Glomerular visceral epithelial cell (primary cell): ENCODE data around the gene RIN1.

Experiments
- DNase-seq: peaks from one replicate; pipeline ENCODE4 v3.0.0-alpha.2; 2016; ENCODE audit errors: extremely low spot score

RIN1 gene

DNA sequence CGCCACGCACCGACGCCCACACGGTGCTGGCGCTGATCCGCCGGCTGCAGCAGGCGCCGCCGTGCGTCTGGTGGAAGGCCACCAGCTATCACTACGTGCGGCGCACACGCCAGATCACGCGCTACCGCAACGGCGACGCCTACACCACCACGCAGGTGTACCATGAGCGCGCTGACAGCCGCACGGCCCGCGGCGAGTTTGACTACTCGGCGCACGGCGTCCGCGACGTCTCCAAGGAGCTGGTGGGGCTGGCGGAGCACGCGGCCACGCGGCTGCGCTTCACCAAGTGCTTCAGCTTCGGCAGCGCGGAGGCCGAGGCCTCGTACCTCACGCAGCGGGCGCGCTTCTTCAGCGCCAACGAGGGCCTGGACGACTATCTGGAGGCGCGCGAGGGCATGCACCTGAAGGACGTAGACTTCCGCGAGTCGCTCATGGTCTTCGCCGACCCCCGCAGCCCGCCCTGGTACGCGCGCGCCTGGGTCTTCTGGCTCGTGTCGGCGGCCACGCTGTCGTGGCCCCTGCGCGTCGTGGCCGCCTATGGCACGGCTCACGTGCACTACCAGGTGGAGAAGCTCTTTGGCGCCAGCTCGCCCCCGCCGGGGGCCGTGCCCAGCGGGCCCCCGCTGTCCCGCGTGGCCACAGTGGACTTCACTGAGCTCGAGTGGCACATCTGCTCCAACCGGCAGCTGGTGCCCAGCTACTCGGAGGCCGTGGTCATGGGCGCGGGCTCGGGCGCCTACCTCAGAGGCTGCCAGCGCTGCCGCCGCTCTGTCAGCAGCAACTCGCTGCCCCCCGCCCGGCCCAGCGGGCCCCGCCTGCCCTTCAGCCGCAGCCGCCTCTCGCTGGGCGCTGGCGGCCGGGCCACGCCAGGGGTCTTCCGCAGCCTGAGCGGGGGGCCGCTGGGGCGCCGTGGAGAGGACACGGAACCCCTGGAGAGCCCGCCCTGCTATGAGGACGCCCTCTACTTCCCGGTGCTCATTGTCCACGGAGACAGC is 41.3 kb downstream of the RIN1 start:
- DNase-seq, result no peak

DNA sequence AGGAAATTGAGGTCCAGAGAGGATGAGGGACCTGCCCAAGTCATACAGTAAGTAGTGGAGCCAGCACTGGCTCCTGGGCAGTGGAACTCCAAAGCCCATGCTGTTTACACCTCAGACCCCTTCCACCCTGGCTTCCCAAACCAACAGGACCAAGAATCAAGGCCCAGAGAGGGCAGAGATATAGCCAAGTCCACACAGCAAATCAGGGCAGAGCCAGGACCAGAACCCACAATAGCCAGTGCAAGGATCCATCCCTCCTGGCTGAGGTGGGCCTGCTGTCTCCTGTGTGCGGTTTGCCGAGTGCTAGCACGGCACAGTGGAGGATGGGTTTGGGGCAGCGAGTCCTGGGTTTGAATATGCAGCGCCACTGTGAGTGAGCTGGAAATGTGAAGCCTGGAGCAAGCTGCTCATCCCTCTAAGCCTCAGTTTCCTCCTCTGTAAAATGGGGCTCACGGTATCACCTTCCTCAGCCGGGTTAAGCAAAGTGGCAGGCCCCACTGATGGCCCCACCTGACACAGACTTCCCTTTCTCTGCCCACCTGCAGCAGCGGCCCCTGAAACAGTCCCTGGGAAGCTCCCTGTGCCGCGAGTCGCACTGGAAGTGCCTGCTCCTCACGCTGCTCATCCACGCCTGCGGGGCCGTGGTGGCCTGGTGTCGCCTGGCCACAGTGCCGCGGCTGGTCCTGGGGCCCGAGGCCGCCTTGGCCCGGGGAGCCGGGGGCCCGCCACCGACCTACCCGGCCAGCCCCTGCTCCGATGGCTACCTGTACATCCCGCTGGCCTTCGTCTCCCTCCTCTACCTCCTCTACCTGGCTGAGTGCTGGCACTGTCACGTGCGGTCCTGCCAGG is 42.2 kb downstream of the RIN1 start:
- no peak for DNase-seq

DNA sequence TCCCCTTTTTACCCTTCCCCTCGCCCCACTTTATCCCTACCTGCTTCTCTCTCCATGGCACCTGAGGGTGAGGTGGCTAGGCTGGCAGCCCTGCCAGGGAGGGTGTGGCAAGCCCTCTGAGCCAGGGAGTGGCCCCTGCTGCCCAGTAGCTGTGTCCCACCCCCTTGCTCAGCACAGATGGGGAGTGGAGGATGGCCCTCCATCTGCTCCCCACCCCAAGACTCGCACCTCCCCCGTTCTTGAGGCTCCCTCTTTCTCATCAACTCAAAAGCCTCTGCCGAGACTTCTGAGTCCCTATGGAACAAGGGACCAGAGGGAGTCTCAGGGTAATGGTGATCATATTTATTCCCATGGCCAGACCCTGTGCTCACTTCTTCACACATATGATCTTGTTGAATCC is 42.9 kb downstream of the RIN1 start:
- no peak for DNase-seq

- no peak for DNase-seq
Observed at GRCh38 chr11:66292543-66293332, 43.5 kb downstream of the RIN1 start.

- DNase-seq, result no peak
Observed at GRCh38 chr11:66291706-66292542, 44.3 kb downstream of the RIN1 start, which contains the start of gene TMEM151A. Gene TMEM151A (plus strand): TSS chr11:66291894. CDS start chr11:66292014, 120 bp downstream.

GRCh38 chr11:66291303-66291705 is 44.9 kb downstream of the RIN1 start:
- DNase-seq, result no peak

DNA sequence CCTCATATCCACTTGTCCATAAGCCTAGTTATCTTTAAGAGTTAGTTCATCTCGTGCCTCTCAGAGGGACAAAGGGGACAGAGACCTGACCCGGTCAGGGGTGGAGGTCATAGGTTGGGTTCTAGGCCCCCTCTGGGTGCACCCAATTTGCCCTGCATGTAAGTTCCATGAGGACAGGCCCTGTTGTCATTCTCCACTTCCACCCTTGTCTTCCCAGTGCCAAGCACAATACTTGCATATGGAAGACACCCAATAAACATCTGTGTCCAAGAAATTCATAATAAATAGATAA is 46.0 kb downstream of the RIN1 start:
- DNase-seq, result no peak

GRCh38 chr11:66289548-66290329 is 46.5 kb downstream of the RIN1 start:
- DNase-seq, result no peak

- peak; percentile 99 for DNase-seq
Observed at GRCh38 chr11:66288671-66289547, 47.3 kb downstream of the RIN1 start, which contains the start of gene YIF1A. Gene YIF1A (minus strand): TSS chr11:66289143. CDS start chr11:66288985, 158 bp downstream.

GRCh38 chr11:66287889-66288670 is 48.2 kb downstream of the RIN1 start:
- no peak for DNase-seq

GRCh38 chr11:66287211-66287888 is 48.9 kb downstream of the RIN1 start:
- DNase-seq, result no peak

DNA sequence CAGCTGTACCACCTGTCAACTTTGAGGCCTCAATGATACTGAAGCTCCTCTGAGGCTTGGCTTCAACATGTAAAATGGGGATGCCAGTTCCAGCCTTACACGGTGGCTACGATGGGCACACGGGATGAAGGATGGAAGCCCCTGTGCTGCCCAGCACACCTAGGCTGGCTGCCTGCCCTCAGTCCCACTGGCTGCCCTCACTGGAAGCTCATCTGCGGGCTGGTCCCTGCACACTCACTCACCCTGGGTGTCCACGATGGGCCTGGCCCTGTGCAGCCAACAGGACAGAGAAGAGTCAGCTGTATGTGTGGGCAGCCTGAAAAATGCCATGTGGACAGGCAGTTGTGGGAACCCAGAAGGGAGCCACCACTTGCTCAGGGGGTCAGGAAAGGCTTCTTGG is 49.5 kb downstream of the RIN1 start:
- no peak for DNase-seq

DNA sequence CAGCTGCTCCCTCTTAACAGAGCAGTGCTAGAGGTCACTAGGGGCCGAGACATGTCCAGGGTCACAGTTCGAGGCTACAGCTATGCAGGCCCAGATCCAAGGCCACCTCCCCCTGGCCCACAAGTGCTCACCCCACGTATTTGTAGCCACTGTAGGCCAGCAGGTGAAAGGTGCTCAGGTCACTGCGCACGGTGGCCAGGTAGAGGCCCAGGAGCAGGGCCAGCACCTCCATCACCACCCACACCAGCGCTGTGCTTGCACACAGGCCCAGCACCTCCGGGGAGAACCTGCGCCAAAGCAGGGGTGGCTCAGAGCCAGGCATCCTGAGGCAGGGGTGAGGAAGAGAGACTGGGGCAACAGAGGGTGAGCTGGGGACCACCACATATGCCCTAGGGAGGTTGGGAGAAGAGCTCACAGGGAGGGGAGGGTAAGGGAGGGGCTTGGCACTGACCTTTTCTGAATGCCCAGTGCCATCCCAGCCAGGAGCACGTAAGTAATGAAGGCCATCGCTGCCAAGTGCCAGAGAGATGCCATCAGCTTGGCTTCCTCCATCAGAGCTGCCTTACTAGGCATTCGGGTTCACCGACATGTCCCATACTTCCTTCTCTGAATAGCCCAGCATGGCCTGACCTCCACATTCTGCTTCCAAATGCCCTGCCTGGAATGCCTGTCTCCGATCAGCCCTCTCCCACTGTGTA is 50.8 kb downstream of the RIN1 start:
- no peak for DNase-seq

DNA sequence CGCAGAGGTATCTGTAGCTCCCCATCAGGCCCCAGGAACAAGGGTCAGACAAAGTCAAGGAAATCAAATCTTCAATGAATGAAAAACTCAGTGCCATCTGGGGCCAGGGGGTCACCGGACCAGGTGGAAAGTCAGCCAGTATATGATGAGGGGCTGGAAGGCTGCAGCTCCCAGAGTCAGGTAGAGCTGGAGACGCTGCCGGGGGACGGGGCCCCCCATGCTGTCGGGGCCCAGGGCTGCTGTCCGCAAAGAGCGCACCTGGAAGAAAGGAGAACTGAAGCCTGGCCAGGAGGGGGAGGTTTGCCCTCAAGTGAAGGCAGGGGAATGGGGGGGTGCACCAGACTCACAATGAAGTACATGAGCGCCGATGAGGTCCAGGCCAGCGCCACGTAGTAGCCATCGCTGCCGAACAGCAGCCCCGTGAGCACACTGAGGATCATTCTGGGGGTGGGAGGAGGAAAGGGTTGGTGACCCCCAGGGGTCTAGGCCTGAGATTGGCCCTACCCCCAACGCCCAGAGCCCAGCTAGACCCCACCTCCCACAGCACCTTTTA is 51.6 kb downstream of the RIN1 start:
- DNase-seq, result no peak

- DNase-seq, result no peak
Observed at GRCh38 chr11:66283461-66284105, 52.7 kb downstream of the RIN1 start.
